Measurements from ENCODE around the gene CASP4.
A peak's percentile ranks its signal among the peaks of the same experiment; 100 is the strongest.
"Not testable (repeated sequence)": the region's sequence is repeated elsewhere in the genome, so short reads cannot be mapped to it uniquely, and the experiment has no call there.

Gene CASP4

GRCh38 chr11:104992781-104993180 lies 24.4 kb upstream of the CASP4 start:
- H3K36me3 ChIP-seq (ENCODE audit: control insufficient read depth in 5 of 5, insufficient read depth in 5 of 5, low read length in 5 of 5) = no peaks in the 10 kb centered on the region

GRCh38 chr11:104991994-104992393 lies 23.6 kb upstream of the CASP4 start:
- no peak overlapping the region for H3K9ac ChIP-seq (ENCODE audit: low read length in 5 of 5)
- H3K36me3 ChIP-seq (ENCODE audit: control insufficient read depth in 5 of 5, insufficient read depth in 5 of 5, low read length in 5 of 5) = no peaks in the 10 kb centered on the region
- H3K9me3 ChIP-seq (ENCODE audit: control insufficient read depth in 5 of 5, low read length in 5 of 5) = peaks cover 0 to 4% (median 3%) of the 10 kb centered on the region in 5 donors
- H3K27me3 ChIP-seq (ENCODE audit: control insufficient read depth in 5 of 5, insufficient read depth in 4 of 5, low read length in 5 of 5) = no peaks in the 10 kb centered on the region
- H3K27ac ChIP-seq (ENCODE audit: low read depth, low read length) = no peak overlapping the region
- H3K4me3 ChIP-seq (ENCODE audit: low read depth in 1 of 5, low read length in 5 of 5) = no peak overlapping the region
- peaks cover 0 to 6% (median 0%) of the 10 kb centered on the region in 5 donors for H3K4me1 ChIP-seq (ENCODE audit: control insufficient read depth in 5 of 5, insufficient read depth in 5 of 5, low read length in 5 of 5)

More at GRCh38 chr11:104992781-104993180, 24.4 kb upstream of the CASP4 start:
- Histone ChIP-seq H3K27me3 (ENCODE audit: control insufficient read depth in 5 of 5, insufficient read depth in 4 of 5, low read length in 5 of 5) (no peaks in the 10 kb centered on the region), H3K4me3 (ENCODE audit: low read depth in 1 of 5, low read length in 5 of 5) (no peak overlapping the region), H3K27ac (ENCODE audit: low read depth, low read length) (no peak overlapping the region), H3K9me3 (ENCODE audit: control insufficient read depth in 5 of 5, low read length in 5 of 5) (peaks cover 0 to 4% (median 3%) of the 10 kb centered on the region in 5 donors), H3K4me1 (ENCODE audit: control insufficient read depth in 5 of 5, insufficient read depth in 5 of 5, low read length in 5 of 5) (peaks cover 0 to 6% (median 0%) of the 10 kb centered on the region in 5 donors), H3K9ac (ENCODE audit: low read length in 5 of 5) (no peak overlapping the region)

- H3K4me3 ChIP-seq (ENCODE audit: low read depth in 1 of 5, low read length in 5 of 5) = no peak overlapping the region
- H3K27ac ChIP-seq (ENCODE audit: low read depth, low read length) = no peak overlapping the region
- H3K27me3 ChIP-seq (ENCODE audit: control insufficient read depth in 5 of 5, insufficient read depth in 4 of 5, low read length in 5 of 5) = no peaks in the 10 kb centered on the region
- H3K9me3 ChIP-seq (ENCODE audit: control insufficient read depth in 5 of 5, low read length in 5 of 5) = peaks cover 0 to 7% (median 3%) of the 10 kb centered on the region in 5 donors
- no peak overlapping the region for H3K9ac ChIP-seq (ENCODE audit: low read length in 5 of 5)
- no peaks in the 10 kb centered on the region for H3K36me3 ChIP-seq (ENCODE audit: control insufficient read depth in 5 of 5, insufficient read depth in 5 of 5, low read length in 5 of 5)
- H3K4me1 ChIP-seq (ENCODE audit: control insufficient read depth in 5 of 5, insufficient read depth in 5 of 5, low read length in 5 of 5) = no peaks in the 10 kb centered on the region
Observed at GRCh38 chr11:104984808-104985207, 16.4 kb upstream of the CASP4 start.

GRCh38 chr11:104979839-104980238 lies 11.5 kb upstream of the CASP4 start:
- Histone ChIP-seq H3K4me3 (ENCODE audit: low read depth in 1 of 5, low read length in 5 of 5) (no peak overlapping the region), H3K27ac (ENCODE audit: low read depth, low read length) (no peak overlapping the region), H3K36me3 (ENCODE audit: control insufficient read depth in 5 of 5, insufficient read depth in 5 of 5, low read length in 5 of 5) (no peaks in the 10 kb centered on the region)

GRCh38 chr11:104973616-104974015 lies 5.2 kb upstream of the CASP4 start:
- Histone ChIP-seq H3K4me1 (ENCODE audit: control insufficient read depth in 5 of 5, insufficient read depth in 5 of 5, low read length in 5 of 5) (peaks cover 0 to 10% (median 8%) of the 10 kb centered on the region in 5 donors), H3K36me3 (ENCODE audit: control insufficient read depth in 5 of 5, insufficient read depth in 5 of 5, low read length in 5 of 5) (no peaks in the 10 kb centered on the region), H3K9ac (ENCODE audit: low read length in 5 of 5) (no peak overlapping the region), H3K4me3 (ENCODE audit: low read depth in 1 of 5, low read length in 5 of 5) (no peak overlapping the region), H3K9me3 (ENCODE audit: control insufficient read depth in 5 of 5, low read length in 5 of 5) (peaks cover 0 to 12% (median 2%) of the 10 kb centered on the region in 5 donors), H3K27ac (ENCODE audit: low read depth, low read length) (no peak overlapping the region), H3K27me3 (ENCODE audit: control insufficient read depth in 5 of 5, insufficient read depth in 4 of 5, low read length in 5 of 5) (no peaks in the 10 kb centered on the region)

More at GRCh38 chr11:104979839-104980238, 11.5 kb upstream of the CASP4 start:
- no peaks in the 10 kb centered on the region for H3K4me1 ChIP-seq (ENCODE audit: control insufficient read depth in 5 of 5, insufficient read depth in 5 of 5, low read length in 5 of 5)
- no peaks in the 10 kb centered on the region for H3K27me3 ChIP-seq (ENCODE audit: control insufficient read depth in 5 of 5, insufficient read depth in 4 of 5, low read length in 5 of 5)
- peaks cover 0 to 2% (median 0%) of the 10 kb centered on the region in 5 donors for H3K9me3 ChIP-seq (ENCODE audit: control insufficient read depth in 5 of 5, low read length in 5 of 5)
- H3K9ac ChIP-seq (ENCODE audit: low read length in 5 of 5) = no peak overlapping the region

GRCh38 chr11:104972924-104973323 lies 4.5 kb upstream of the CASP4 start:
- peaks cover 0 to 12% (median 2%) of the 10 kb centered on the region in 5 donors for H3K9me3 ChIP-seq (ENCODE audit: control insufficient read depth in 5 of 5, low read length in 5 of 5)
- H3K27me3 ChIP-seq (ENCODE audit: control insufficient read depth in 5 of 5, insufficient read depth in 4 of 5, low read length in 5 of 5); H3K36me3 ChIP-seq (ENCODE audit: control insufficient read depth in 5 of 5, insufficient read depth in 5 of 5, low read length in 5 of 5); H3K4me1 ChIP-seq (ENCODE audit: control insufficient read depth in 5 of 5, insufficient read depth in 5 of 5, low read length in 5 of 5); H3K4me3 ChIP-seq (ENCODE audit: low read depth in 1 of 5, low read length in 5 of 5); H3K27ac ChIP-seq (ENCODE audit: low read depth, low read length); H3K9ac ChIP-seq (ENCODE audit: low read length in 5 of 5): not testable (repeated sequence)

- Histone ChIP-seq H3K4me3 (ENCODE audit: low read depth in 1 of 5, low read length in 5 of 5) (no peak overlapping the region), H3K27me3 (ENCODE audit: control insufficient read depth in 5 of 5, insufficient read depth in 4 of 5, low read length in 5 of 5) (no peaks in the 10 kb centered on the region), H3K4me1 (ENCODE audit: control insufficient read depth in 5 of 5, insufficient read depth in 5 of 5, low read length in 5 of 5) (peaks cover 0 to 30% (median 18%) of the 10 kb centered on the region in 5 donors), H3K27ac (ENCODE audit: low read depth, low read length) (no peak overlapping the region), H3K9ac (ENCODE audit: low read length in 5 of 5) (no peak overlapping the region), H3K9me3 (ENCODE audit: control insufficient read depth in 5 of 5, low read length in 5 of 5) (peaks cover 0 to 12% (median 2%) of the 10 kb centered on the region in 5 donors), H3K36me3 (ENCODE audit: control insufficient read depth in 5 of 5, insufficient read depth in 5 of 5, low read length in 5 of 5) (no peaks in the 10 kb centered on the region)
Observed at GRCh38 chr11:104970756-104971155, 2.4 kb upstream of the CASP4 start.

- Histone ChIP-seq H3K9me3 (ENCODE audit: control insufficient read depth in 5 of 5, low read length in 5 of 5) (peaks cover 0 to 9% (median 0%) of the 10 kb centered on the region in 5 donors), H3K27me3 (ENCODE audit: control insufficient read depth in 5 of 5, insufficient read depth in 4 of 5, low read length in 5 of 5) (no peaks in the 10 kb centered on the region), H3K36me3 (ENCODE audit: control insufficient read depth in 5 of 5, insufficient read depth in 5 of 5, low read length in 5 of 5) (no peaks in the 10 kb centered on the region), H3K27ac (ENCODE audit: low read depth, low read length) (peak overlapping the region; percentile 92), H3K4me1 (ENCODE audit: control insufficient read depth in 5 of 5, insufficient read depth in 5 of 5, low read length in 5 of 5) (peaks cover 0 to 36% (median 24%) of the 10 kb centered on the region in 5 donors), H3K4me3 (ENCODE audit: low read depth in 1 of 5, low read length in 5 of 5) (peak overlapping the region; percentile 75 to 94 (median 84)), H3K9ac (ENCODE audit: low read length in 5 of 5) (peak overlapping the region; percentile 57 to 98 (median 87))
Observed at GRCh38 chr11:104968856-104969776, 742 bp upstream of the CASP4 start.

- H3K27ac ChIP-seq (ENCODE audit: low read depth, low read length) = peak overlapping the region; percentile 92
Observed at GRCh38 chr11:104967534-104968354, 630 bp downstream of the CASP4 start.

More at GRCh38 chr11:104967534-104968354, 630 bp downstream of the CASP4 start:
- Histone ChIP-seq H3K27me3 (ENCODE audit: control insufficient read depth in 5 of 5, insufficient read depth in 4 of 5, low read length in 5 of 5) (no peaks in the 10 kb centered on the region), H3K9ac (ENCODE audit: low read length in 5 of 5) (peak overlapping the region; percentile 57 to 98 (median 87)), H3K4me3 (ENCODE audit: low read depth in 1 of 5, low read length in 5 of 5) (peak overlapping the region; percentile 75 to 94 (median 84)), H3K9me3 (ENCODE audit: control insufficient read depth in 5 of 5, low read length in 5 of 5) (peaks cover 0 to 4% (median 0%) of the 10 kb centered on the region in 5 donors), H3K4me1 (ENCODE audit: control insufficient read depth in 5 of 5, insufficient read depth in 5 of 5, low read length in 5 of 5) (peaks cover 0 to 41% (median 30%) of the 10 kb centered on the region in 5 donors), H3K36me3 (ENCODE audit: control insufficient read depth in 5 of 5, insufficient read depth in 5 of 5, low read length in 5 of 5) (no peaks in the 10 kb centered on the region)

All from subcutaneous abdominal adipose tissue (tissue), 5 donors.